ENCODE data around the gene CDYL2. TPM values are rescaled to one million over a fixed set of nuclear protein-coding genes. Genes with fewer than 3 reads are reported as not detected.

Gene CDYL2
- total RNA-seq, 1 donor from 2014 or later, result 17.7 TPM

Other genes starting within 250 kb of the CDYL2 start
- 42.7 and 43.2 TPM in 2 replicates for gene CMC2, start 202.3 kb upstream of the CDYL2 start, total RNA-seq
- 8.1 and 28.5 TPM in 2 replicates for gene CENPN, start 202.6 kb upstream of the CDYL2 start, total RNA-seq
- gene ATMIN, start 231.2 kb upstream of the CDYL2 start, total RNA-seq, result 43.1 and 55.4 TPM in 2 replicates